ENCODE results near the gene POLE.

Gene POLE

GRCh38 chr12:132593938-132594358, 93.2 kb downstream of the POLE start:
- no peak for DNase-seq (ENCODE audit: low read depth)

- DNase-seq (ENCODE audit: low read depth): no peak
These were observed 93.6 kb downstream of the POLE start for GRCh38 chr12:132593521-132593920.

- DNase-seq (ENCODE audit: low read depth): no peak
These were observed 94.1 kb downstream of the POLE start for GRCh38 chr12:132593071-132593470.

GRCh38 chr12:132592282-132592970, 94.7 kb downstream of the POLE start:
- no peak for DNase-seq (ENCODE audit: low read depth)

- no peak for DNase-seq (ENCODE audit: low read depth)
These were observed 95.8 kb downstream of the POLE start for GRCh38 chr12:132591107-132591935.

- no peak for DNase-seq (ENCODE audit: low read depth)
These were observed 98.1 kb downstream of the POLE start for GRCh38 chr12:132588821-132589669.

GRCh38 chr12:132588319-132588718, 98.8 kb downstream of the POLE start:
- DNase-seq (ENCODE audit: low read depth): no peak

- no peak for DNase-seq (ENCODE audit: low read depth)
These were observed 99.4 kb downstream of the POLE start for GRCh38 chr12:132587781-132588180.

GRCh38 chr12:132586929-132587328, 100.2 kb downstream of the POLE start:
- DNase-seq (ENCODE audit: low read depth): no peak

GRCh38 chr12:132585177-132585576, 102.0 kb downstream of the POLE start:
- DNase-seq (ENCODE audit: low read depth): no peak

GRCh38 chr12:132584429-132584828, 102.7 kb downstream of the POLE start:
- DNase-seq (ENCODE audit: low read depth): no peak

- DNase-seq (ENCODE audit: low read depth): no peak
These were observed 103.4 kb downstream of the POLE start for GRCh38 chr12:132583736-132584135.

GRCh38 chr12:132583411-132583710, 103.8 kb downstream of the POLE start:
- DNase-seq (ENCODE audit: low read depth): no peak

- DNase-seq (ENCODE audit: low read depth): no peak
These were observed 104.3 kb downstream of the POLE start for GRCh38 chr12:132582582-132583410.

GRCh38 chr12:132582058-132582420, 105.1 kb downstream of the POLE start:
- no peak for DNase-seq (ENCODE audit: low read depth)

- DNase-seq (ENCODE audit: low read depth): no peak
These were observed 105.6 kb downstream of the POLE start for GRCh38 chr12:132581348-132582057.

- no peak for DNase-seq (ENCODE audit: low read depth)
These were observed 106.3 kb downstream of the POLE start for GRCh38 chr12:132580701-132581292.

- DNase-seq (ENCODE audit: low read depth): no peak
These were observed 107.4 kb downstream of the POLE start for GRCh38 chr12:132579744-132580143.

GRCh38 chr12:132578826-132579225, 108.3 kb downstream of the POLE start:
- DNase-seq (ENCODE audit: low read depth): no peak

- no peak for DNase-seq (ENCODE audit: low read depth)
These were observed 109.0 kb downstream of the POLE start for GRCh38 chr12:132578118-132578517.
